Natural killer cell (primary cell): ENCODE results near the gene GTPBP2. TPM values are rescaled to one million over a fixed set of nuclear protein-coding genes. Genes with fewer than 3 reads are reported as not detected.
"Not testable (repeated sequence)": the region's sequence is repeated elsewhere in the genome, so short reads cannot be mapped to it uniquely, and the experiment has no call there.

Experiments used
- ATAC-seq, 3 donors: fragments of 150-1000 bp in 2 of 3; fragments of 200-7000 bp in 1 of 3; cut with Tn5 transposase; 1 replicate in 1 of 3; 2 replicates in 2 of 3; pipeline ENCODE4 v1.10.0; 2021; ENCODE audit warnings: mild to moderate bottlenecking in 2 of 3, moderate library complexity in 2 of 3
- DNase-seq, 2 donors: peaks; one replicate each; pipeline versions ENCODE4 v3.0.0 to v3.0.0-alpha.2; 2013 to 2021; ENCODE audit warnings: mixed read lengths in 1 of 2
- H3K27ac ChIP-seq: one replicate; pipeline ENCODE4 v1.5.1; 2013; ENCODE audit warnings: mild to moderate bottlenecking, low read length
- H3K27me3 ChIP-seq: one replicate; pipeline ENCODE4 v1.6.1; 2013; ENCODE audit warnings: low read length; ENCODE audit not compliant: control insufficient read depth, insufficient read depth
- H3K36me3 ChIP-seq: one replicate; pipeline ENCODE4 v1.6.1; 2013; ENCODE audit warnings: low read length; ENCODE audit not compliant: control insufficient read depth, insufficient read depth
- H3K4me1 ChIP-seq: one replicate; pipeline ENCODE4 v1.6.1; 2013; ENCODE audit warnings: low read length; ENCODE audit not compliant: control insufficient read depth, insufficient read depth
- H3K4me3 ChIP-seq: one replicate; pipeline ENCODE4 v1.5.1; 2013; ENCODE audit warnings: low read length
- H3K9me3 ChIP-seq: one replicate; pipeline ENCODE4 v1.6.1; 2013; ENCODE audit warnings: low read length; ENCODE audit not compliant: control insufficient read depth, insufficient read depth
- H3K27ac Mint-ChIP-seq, 2 donors: one replicate each; pipeline ENCODE4 v1.8.0; 2022; ENCODE audit warnings: mild to moderate bottlenecking in 2 of 2, mixed read lengths in 2 of 2, moderate library complexity in 1 of 2
- H3K27me3 Mint-ChIP-seq, 2 donors: one replicate each; pipeline ENCODE4 v1.8.0; 2022; ENCODE audit warnings: low read depth in 2 of 2, mixed read lengths in 2 of 2
- H3K36me3 Mint-ChIP-seq: one replicate; pipeline ENCODE4 v1.8.0; 2022; ENCODE audit warnings: mixed read lengths
- H3K4me1 Mint-ChIP-seq, 2 donors: one replicate each; pipeline ENCODE4 v1.8.0; 2022; ENCODE audit warnings: mixed read lengths in 2 of 2
- H3K4me3 Mint-ChIP-seq: one replicate; pipeline ENCODE4 v1.8.0; 2022; ENCODE audit warnings: mild to moderate bottlenecking, moderate library complexity, mixed read lengths
- H3K9me3 Mint-ChIP-seq, 2 donors: one replicate each; pipeline ENCODE4 v1.8.0; 2022; ENCODE audit warnings: mixed read lengths in 2 of 2
- CTCF ChIP-seq: fragments of 200-600 bp; IDR thresholded peaks from one replicate; pipeline ENCODE4 v1.8.0; 2022; ENCODE audit warnings: antibody characterized with exemption
- WGBS: methylation state at CpG from one replicate; pipeline ENCODE4 v1.1.7; 2013; ENCODE audit warnings: missing lambda C conversion rate; ENCODE audit not compliant: insufficient coverage; 5-methylcytosine and 5-hydroxymethylcytosine counted together
- intact Hi-C: fragments of 100-400 bp; cut with micrococcal nuclease; formaldehyde crosslinking; loops from one replicate; pipeline ENCODE4 v1.14.2; 2022
- total RNA-seq, 4 donors: library from RNA; stranded (reverse); fragments of 120-200 nt in 1 of 4; gene quantifications; one replicate each; pipeline versions ENCODE4 v1.2.3 to v1.2.4, GENCODE V29; 2013 to 2022

The GTPBP2 gene
- total RNA-seq, 3 donors from 2014 or later (not counting 1 experiment from before 2014, with no cell fraction given) = 56.5 to 71.7 (median 69.3) TPM

- H3K4me1 ChIP-seq = peaks cover 17% of the 10 kb centered on the region
- H3K9me3 Mint-ChIP-seq = no peaks in the 10 kb centered on the region
- intact Hi-C loops = loop anchor here (5.0 kb wide), 1 partner anchor 107 kb away; the partner anchor contains the start of gene VEGFA
- no peak overlapping the region for H3K27ac Mint-ChIP-seq
- 73% methylated on average over 1 of the region's 1 CpG for WGBS
- ATAC-seq (no peak), DNase-seq (no peak)
- TF ChIP-seq CTCF = no peak
- H3K4me3 Mint-ChIP-seq = no peak overlapping the region
- no peaks in the 10 kb centered on the region for H3K9me3 ChIP-seq
- peaks cover 6 to 18% of the 10 kb centered on the region in 2 donors for H3K4me1 Mint-ChIP-seq
- no peaks in the 10 kb centered on the region for H3K27me3 ChIP-seq
- H3K27ac ChIP-seq = no peak overlapping the region
- no peaks in the 10 kb centered on the region for H3K27me3 Mint-ChIP-seq
- H3K36me3 Mint-ChIP-seq = no peaks in the 10 kb centered on the region
- no peaks in the 10 kb centered on the region for H3K36me3 ChIP-seq
- no peak overlapping the region for H3K4me3 ChIP-seq
Measured at GRCh38 chr6:43665376-43665775, 36.3 kb upstream of the GTPBP2 start.

- H3K27me3 Mint-ChIP-seq, H3K27ac Mint-ChIP-seq, H3K9me3 Mint-ChIP-seq, H3K27me3 ChIP-seq, intact Hi-C loops, H3K36me3 ChIP-seq, H3K4me3 Mint-ChIP-seq, H3K4me3 ChIP-seq, H3K9me3 ChIP-seq, ATAC-seq, H3K36me3 Mint-ChIP-seq, H3K27ac ChIP-seq, DNase-seq: not testable (repeated sequence)
- 100% methylated on average over 4 of the region's 5 CpGs for WGBS
- H3K4me1 Mint-ChIP-seq = peaks cover 5 to 15% of the 10 kb centered on the region in 2 donors
- H3K4me1 ChIP-seq = peaks cover 11% of the 10 kb centered on the region
Measured at GRCh38 chr6:43662948-43663347, 33.9 kb upstream of the GTPBP2 start.

- WGBS = 95% methylated on average over 7 of the region's 9 CpGs
- Mint-ChIP-seq H3K4me1 (peaks cover 0 to 4% of the 10 kb centered on the region in 2 donors), H3K9me3 (no peaks in the 10 kb centered on the region), H3K27me3 (peaks cover 0 to 3% of the 10 kb centered on the region in 2 donors), H3K36me3 (no peaks in the 10 kb centered on the region), H3K27ac (no peak overlapping the region), H3K4me3 (no peak overlapping the region)
- Histone ChIP-seq H3K27me3 (no peaks in the 10 kb centered on the region), H3K9me3 (no peaks in the 10 kb centered on the region), H3K4me3 (no peak overlapping the region), H3K27ac (no peak overlapping the region), H3K4me1 (no peaks in the 10 kb centered on the region), H3K36me3 (no peaks in the 10 kb centered on the region)
- ATAC-seq = no peak
- no peak for DNase-seq
- no peak for TF ChIP-seq CTCF
- intact Hi-C loops = no loop called here
Measured at GRCh38 chr6:43658161-43658560, 29.1 kb upstream of the GTPBP2 start.

- Mint-ChIP-seq H3K27ac (no peak overlapping the region), H3K9me3 (no peaks in the 10 kb centered on the region), H3K27me3 (peaks cover 0 to 3% of the 10 kb centered on the region in 2 donors), H3K4me3 (no peak overlapping the region), H3K4me1 (peaks cover 0 to 4% of the 10 kb centered on the region in 2 donors), H3K36me3 (no peaks in the 10 kb centered on the region)
- no peak overlapping the region for H3K27ac ChIP-seq
- no peak for DNase-seq
- no peaks in the 10 kb centered on the region for H3K27me3 ChIP-seq
- no peak overlapping the region for H3K4me3 ChIP-seq
- H3K36me3 ChIP-seq = no peaks in the 10 kb centered on the region
- WGBS = 79% methylated on average over 3 of the region's 3 CpGs
- H3K4me1 ChIP-seq = no peaks in the 10 kb centered on the region
- TF ChIP-seq CTCF = no peak
- no peak for ATAC-seq
- intact Hi-C loops = no loop called here
- H3K9me3 ChIP-seq = no peaks in the 10 kb centered on the region
Measured at GRCh38 chr6:43657221-43657802, 28.2 kb upstream of the GTPBP2 start.

GRCh38 chr6:43652822-43653221 is 23.8 kb upstream of the GTPBP2 start:
- H3K27me3 ChIP-seq, H3K36me3 Mint-ChIP-seq, H3K9me3 Mint-ChIP-seq, H3K27me3 Mint-ChIP-seq, DNase-seq, ATAC-seq, H3K27ac ChIP-seq, H3K27ac Mint-ChIP-seq, H3K9me3 ChIP-seq, intact Hi-C loops, H3K4me1 ChIP-seq, H3K4me3 ChIP-seq, H3K4me3 Mint-ChIP-seq, H3K36me3 ChIP-seq, H3K4me1 Mint-ChIP-seq: not testable (repeated sequence)
- 95% methylated on average over 2 of the region's 2 CpGs for WGBS
